Measurements from ENCODE around the gene MITF.

The MITF gene

GRCh38 chr3:69922521-69923000, 183.3 kb downstream of the MITF start:
- DNase-seq, result no peak

DNA sequence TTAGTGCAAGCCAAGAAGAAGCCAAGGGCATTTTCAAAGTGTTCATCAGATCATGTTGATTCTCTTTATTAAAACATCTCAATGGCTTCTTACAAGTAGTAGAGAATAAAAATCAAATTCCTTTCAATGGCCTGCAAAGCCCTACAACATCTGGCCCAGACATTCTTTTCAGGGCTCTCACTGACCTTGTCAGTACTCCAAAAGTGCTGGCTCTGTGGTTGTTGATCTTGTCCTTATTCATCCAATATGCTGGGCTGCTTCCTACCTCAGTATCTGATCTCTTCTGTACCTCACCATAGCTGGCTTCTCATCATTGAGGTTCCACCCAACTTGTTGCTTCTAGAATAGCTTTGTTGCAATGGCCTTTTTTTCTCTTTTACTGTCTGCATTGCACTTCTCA, 186.2 kb downstream of the MITF start:
- DNase-seq, result no peak

GRCh38 chr3:69926385-69926784, 187.1 kb downstream of the MITF start:
- DNase-seq, result no peak

DNA sequence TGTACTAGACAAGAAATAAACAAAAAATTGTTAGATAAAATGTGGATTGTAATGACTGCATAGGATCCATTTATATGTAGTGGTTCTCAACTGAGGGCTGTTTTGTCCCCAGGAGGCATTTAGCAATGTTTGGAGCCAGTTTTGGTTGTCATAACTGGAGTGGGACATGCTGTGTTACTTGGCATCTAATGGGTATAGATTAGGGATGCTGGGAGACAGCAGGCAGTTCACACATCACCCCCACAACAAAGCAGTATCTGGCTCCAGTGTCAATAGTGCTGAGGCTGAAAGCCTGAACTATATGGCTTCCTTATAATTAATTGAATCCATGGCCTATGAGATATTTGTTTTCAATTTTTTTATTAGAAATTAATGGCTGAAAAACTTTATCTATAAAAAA, 188.3 kb downstream of the MITF start:
- DNase-seq, result no peak

DNA sequence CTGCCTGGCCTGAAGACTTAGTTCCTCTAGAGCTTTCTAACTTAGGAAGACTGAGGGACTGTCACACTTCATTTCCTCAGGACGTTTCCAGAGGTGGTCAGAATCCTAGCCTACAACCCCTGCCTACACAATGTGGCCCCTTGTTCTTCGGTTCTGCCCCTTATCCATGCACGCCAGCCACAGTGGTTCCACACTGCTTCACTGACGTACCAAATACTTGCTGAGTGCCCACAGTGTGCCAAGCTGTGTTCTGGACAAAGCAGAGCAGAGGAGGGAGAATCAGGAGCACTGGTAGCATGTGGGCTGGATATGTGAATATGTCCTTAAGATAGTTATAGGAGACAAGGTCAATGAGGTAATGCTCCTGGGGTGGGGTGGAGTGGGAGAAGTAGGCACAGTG, 189.8 kb downstream of the MITF start:
- no peak for DNase-seq

DNA sequence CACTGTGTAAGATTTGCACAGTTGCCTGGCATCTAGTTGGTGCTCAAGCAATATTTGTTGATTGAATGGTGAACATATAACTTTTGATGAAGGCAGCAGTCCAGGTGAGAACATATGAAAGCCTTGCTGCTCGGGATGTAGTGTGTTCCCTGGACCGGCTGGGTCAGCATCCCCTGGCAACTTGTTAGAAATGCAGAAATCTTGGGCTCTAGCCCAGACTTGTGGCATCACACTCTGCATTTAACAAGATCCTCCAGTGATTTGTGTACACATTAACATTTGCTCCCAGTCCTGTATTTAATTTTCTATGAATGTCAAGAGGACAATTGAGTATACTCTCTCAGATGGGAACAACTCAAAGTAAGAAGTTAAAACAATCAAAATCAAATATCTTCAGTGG, 191.3 kb downstream of the MITF start:
- DNase-seq, result no peak

DNA sequence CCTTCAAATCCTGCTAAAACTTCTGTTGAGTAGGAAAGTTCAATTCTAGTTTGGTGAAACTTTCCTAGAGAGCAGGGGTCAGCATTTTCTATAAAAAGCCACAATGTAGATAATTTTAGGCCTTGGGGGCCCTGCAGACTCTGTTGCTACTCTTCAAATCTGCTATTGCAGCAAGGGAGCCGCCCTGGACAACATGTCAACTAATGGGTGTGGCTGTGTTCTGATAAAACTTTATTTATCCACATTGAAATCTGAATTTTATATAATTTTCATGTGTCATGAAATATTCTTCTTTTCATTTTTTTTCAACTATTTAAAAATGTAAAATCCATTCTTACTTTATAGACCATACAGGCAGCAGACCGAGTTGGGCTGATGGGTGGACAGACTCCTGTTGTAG, 192.8 kb downstream of the MITF start:
- no peak for DNase-seq

GRCh38 chr3:69932501-69932900, 193.2 kb downstream of the MITF start:
- no peak for DNase-seq

GRCh38 chr3:69934398-69934797, 195.1 kb downstream of the MITF start:
- DNase-seq, result no peak

DNA sequence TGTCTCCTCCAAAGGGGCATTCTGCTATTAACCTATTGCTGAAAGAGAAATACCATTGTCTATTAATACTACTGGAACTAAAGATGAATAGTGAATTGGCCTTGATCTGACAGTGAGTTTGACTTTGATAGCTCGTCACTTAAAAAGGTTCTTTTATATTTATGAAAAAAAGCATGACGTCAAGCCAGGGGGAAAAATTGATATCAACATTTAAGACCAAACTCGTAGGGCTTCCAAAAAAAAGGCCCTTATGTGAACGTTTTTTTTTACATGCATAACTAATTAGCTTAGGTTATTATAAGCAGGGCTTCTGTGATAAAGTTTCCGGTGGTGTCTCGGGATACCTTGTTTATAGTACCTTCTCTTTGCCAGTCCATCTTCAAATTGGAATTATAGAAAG, 197.0 kb downstream of the MITF start:
- no peak for DNase-seq

DNA sequence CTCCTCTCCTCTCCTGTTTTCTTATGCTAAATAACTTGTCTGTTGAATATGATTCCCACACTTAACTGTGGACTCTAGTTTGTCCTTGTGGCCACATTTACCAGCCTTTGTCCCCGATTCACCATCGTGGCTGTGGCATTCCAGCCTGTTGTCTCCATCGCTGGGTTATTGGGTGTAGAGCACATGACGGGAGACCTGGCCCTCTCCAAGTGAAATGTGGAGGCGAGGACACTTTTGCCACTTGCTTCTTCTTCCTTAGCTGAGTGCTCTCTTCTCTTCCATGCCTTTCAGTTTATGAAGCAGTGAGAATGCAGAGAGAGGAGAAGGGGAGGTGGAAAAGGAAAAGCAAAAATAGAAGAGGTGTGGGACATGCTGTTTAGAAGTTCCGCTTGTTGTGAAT, 198.8 kb downstream of the MITF start:
- DNase-seq, result no peak

DNA sequence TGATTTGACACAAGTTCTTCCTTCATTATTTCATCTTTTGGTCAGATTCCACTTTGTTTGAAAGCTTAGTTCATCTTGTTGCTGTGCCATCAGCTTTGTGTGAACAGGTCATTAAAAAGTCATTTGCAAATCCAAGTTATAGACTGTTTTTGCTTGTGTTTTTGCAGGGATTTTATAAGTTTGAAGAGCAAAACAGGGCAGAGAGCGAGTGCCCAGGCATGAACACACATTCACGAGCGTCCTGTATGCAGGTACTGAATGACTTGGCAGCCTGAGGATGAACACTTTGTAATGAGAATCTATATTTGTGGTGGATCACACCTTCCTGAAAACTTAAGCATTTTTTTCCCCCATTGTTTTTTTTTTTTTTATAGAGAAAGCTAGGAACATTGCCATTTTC, 199.7 kb downstream of the MITF start:
- DNase-seq, result no peak

GRCh38 chr3:69941037-69941436, 201.8 kb downstream of the MITF start:
- no peak for DNase-seq

DNA sequence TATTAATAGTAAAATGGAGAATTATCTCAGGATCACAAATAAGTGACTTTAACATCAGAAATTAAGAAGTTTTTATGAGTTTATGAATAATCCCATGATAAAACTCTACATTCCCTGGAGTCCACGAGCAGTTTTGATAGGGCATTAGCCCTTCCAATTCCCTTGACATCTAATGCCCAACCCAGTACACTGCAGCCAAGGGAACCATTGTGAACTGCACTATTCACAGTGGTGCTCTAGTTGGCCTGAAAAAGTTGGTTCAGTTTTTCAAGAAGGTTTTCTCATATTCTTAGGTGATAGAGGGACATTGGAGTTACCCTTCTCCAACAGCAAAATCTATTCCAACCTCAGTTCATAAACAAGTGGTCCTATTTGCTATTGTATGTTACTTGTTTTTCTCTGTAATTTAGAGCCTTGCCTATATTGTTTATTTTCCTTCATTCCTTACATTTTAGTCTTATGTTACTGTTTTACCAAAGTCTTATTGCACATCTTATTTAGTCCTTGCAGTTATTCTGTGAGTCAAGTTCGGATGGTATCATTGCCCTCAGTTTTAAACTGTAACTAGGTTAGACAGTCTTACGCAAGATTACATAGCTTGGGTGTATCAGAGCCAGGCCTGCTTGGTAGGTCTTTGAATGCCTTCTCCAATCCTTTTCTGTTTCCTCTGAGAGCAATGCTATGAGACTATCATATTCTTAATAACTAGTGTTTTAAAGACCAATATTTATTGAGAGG, 202.3 kb downstream of the MITF start:
- no peak for DNase-seq

DNA sequence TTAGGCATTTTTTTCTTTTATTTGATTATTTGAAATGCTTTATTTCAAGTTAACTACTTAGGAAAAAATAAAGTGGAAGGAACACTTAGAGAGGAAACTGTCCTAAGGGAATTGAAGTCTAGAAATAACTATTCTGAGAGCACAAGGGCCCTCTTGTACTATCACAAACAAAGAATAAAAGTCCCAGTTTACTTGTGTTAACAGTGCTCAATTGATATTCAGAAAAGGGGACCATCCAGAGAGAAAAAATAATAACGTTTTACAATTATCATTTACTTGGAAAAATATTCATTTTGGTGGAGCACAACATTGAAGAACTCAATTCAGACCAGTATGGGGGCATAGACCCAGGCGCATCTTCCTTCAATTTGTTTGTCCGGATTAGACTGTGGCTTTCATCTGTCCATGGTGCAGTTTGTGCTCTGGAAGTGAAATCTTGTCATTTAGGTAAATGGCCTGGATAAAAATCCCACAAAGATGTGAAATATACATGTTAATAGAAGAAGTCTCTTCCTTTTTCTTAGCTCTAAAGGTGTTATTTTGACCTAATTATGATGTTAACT, 205.7 kb downstream of the MITF start:
- DNase-seq, result no peak

DNA sequence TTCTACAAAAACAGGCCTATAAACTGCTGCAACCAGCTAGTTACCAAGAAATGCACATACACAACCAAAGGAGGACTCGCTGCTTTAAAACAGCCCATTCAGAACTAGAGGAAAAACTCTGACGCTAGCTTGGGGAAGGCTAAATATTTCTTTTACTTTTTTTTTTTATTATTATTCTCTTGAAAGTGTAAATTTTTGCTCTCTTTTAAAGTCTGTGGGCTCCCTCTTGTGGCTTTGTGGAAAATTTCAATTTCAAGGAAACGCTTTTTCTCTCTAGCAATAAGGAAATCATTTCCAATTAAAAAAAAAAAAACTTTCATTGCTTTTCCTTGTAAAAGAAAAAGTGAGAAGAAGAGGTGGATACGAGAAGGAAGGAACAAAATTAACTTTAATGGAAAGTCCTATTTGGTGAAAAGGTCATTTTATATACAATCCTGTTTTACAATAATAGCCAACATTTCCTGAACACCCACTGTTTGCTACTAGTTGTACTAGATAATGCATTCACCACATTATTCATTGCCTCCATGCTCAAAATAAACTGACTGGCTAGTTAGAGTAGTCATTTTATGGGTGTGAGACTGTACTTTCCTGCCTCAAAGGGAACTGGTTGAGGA, 209.1 kb downstream of the MITF start:
- DNase-seq, result no peak

GRCh38 chr3:69951616-69952015, 212.4 kb downstream of the MITF start:
- no peak for DNase-seq

DNA sequence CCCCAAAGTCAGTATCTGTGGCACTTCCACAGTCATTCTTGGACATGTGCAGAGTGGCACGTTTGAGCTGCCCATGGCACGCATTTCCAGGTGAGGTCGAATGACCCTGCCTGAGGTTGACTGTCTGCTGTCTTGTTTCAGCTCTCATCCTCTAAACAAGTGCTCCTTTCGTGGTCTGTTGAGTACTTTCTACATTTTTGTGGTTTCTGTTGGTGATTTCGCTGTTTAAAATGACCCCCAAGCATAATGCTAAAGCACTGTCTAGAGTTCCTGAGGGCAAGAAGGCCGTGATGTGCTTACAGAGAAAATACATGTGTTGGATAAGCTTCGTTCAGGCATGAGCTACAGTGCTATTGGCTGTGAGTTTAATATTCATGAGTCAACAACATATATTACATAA, 220.3 kb downstream of the MITF start:
- DNase-seq, result no peak

GRCh38 chr3:69961706-69962439, 222.6 kb downstream of the MITF start:
- DNase-seq, result no peak

GRCh38 chr3:69963643-69964042, 224.4 kb downstream of the MITF start:
- no peak for DNase-seq

- no peak for DNase-seq
Measured at GRCh38 chr3:69967156-69967555, 227.9 kb downstream of the MITF start.

DNA sequence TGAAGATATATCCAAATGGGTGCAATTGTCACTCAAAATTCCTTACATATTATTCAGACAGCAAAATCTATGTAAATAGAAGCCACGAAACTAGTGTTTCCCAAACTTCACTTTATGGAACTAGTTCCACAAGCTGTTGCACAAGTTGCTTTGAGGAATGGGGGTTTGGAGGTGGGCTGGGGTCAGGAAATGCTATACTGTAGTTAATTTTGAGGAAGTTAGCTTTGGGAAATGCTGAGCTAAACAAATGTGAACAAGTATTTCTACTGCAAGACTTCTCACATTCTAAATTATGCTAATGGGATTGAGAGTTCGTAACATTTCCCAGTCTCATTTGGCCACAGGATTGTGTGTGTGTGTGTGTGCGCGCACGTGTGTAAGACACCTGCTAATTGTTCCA, 231.6 kb downstream of the MITF start:
- no peak for DNase-seq

DNA sequence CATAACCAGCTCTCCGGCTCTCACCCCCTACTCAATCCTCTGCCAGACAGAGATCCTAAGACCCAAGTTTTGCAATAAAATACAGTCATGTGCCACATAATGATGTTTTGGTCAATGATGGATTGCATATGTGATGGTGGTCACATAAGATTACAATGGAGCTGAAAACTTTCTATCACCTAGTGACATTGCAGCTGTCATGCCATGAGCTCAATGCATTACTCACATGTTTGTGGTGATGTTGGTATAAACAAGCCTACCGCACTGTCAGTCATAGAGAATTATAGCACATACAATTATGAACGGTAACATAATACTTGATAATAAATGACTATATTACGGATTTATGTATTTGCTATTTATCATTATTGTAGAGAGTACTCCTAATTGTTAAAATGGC, 233.4 kb downstream of the MITF start:
- no peak for DNase-seq

DNA sequence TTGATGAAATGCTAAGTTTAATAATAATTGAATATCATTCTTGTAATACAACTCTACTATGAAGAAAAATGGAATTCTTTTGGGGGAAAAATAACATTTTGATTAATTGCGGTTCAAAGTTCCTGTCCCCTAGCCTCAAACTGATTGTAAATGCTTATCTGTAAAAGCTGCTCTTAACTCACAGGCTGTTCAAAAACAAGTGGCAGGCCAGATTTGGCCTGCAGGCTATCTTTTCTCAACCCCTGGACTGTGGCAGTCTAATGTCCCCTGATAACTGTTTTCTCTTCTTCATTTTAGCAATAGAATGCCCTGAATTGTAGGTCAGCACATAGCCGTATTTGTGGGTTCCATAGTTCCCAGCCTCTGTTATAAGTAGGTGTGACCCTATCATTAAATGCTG, 236.8 kb downstream of the MITF start:
- DNase-seq, result no peak

Data from NCI-H774 (cell line).